HCT116 (cell line): ENCODE results near the gene CTSL.

Experiments used
- CEBPB ChIP-seq: IDR thresholded peaks from 2 replicates; pipeline ENCODE4 v1.6.1; 2012; ENCODE audit warnings: low read depth
- EGR1 ChIP-seq: IDR thresholded peaks from 2 replicates; pipeline ENCODE4 v1.6.1; 2012; ENCODE audit warnings: low read depth
- EZH2 ChIP-seq: fragments of 200-600 bp; sonication (generic); IDR thresholded peaks from 2 replicates; pipeline ENCODE4 v1.6.1; 2017; ENCODE audit warnings: antibody characterized with exemption, mixed run types
- EZH2phosphoT487 ChIP-seq: fragments of 200-600 bp; IDR thresholded peaks from 2 replicates; pipeline ENCODE4 v1.6.1; 2018; ENCODE audit warnings: antibody characterized with exemption, borderline replicate concordance
- FOSL1 ChIP-seq: IDR thresholded peaks from 2 replicates; pipeline ENCODE4 v1.6.1; 2012; ENCODE audit warnings: low read depth
- POLR2A ChIP-seq: IDR thresholded peaks from 2 replicates; pipeline ENCODE4 v1.7.0; 2011; ENCODE audit warnings: borderline replicate concordance; ENCODE audit not compliant: insufficient read depth, insufficient read length; ENCODE audit errors: extremely low read depth
- POLR2AphosphoS5 ChIP-seq: IDR thresholded peaks from 2 replicates; pipeline ENCODE4 v1.6.1; 2011; ENCODE audit warnings: mild to moderate bottlenecking, low read depth, low read length, moderate library complexity
- TCF7L2 ChIP-seq: IDR thresholded peaks from 2 replicates; pipeline ENCODE4 v1.7.0; 2011; ENCODE audit warnings: borderline replicate concordance, inconsistent platforms; ENCODE audit not compliant: insufficient read depth, insufficient read length; ENCODE audit errors: extremely low read depth
- YY1 ChIP-seq: IDR thresholded peaks from 2 replicates; pipeline ENCODE4 v1.6.1; 2011; ENCODE audit warnings: low read length, low read depth, moderate library complexity, mild to moderate bottlenecking; ENCODE audit not compliant: insufficient replicate concordance; ENCODE audit errors: extremely low read depth
- ZFX ChIP-seq: fragments of 450-650 bp; IDR thresholded peaks from 2 replicates; pipeline ENCODE4 v1.6.1; 2017
- TF ChIP-seq, protein P1 (sequence below), 3 experiments: fragments of 200-600 bp in 1 of 3; sonication (generic) in 1 of 3; IDR thresholded peaks in 2 of 3; conservative IDR thresholded peaks in 1 of 3; 2 replicates each; pipeline ENCODE4 v1.5.1; 2012 to 2017; ENCODE audit warnings: low read depth in 2 of 3, low read length in 2 of 3, antibody characterized with exemption in 1 of 3, borderline replicate concordance in 1 of 3, control low read depth in 1 of 3, mild to moderate bottlenecking in 1 of 3, mixed read lengths in 1 of 3, mixed run types in 1 of 3, moderate library complexity in 1 of 3; ENCODE audit not compliant: insufficient read depth in 1 of 3
- TF ChIP-seq, protein P2 (sequence below): IDR thresholded peaks from 2 replicates; pipeline ENCODE4 v1.6.1; 2011; ENCODE audit warnings: mild to moderate bottlenecking, low read length, moderate library complexity; ENCODE audit not compliant: insufficient replicate concordance; ENCODE audit errors: extremely low read depth
- TF ChIP-seq, protein P3 (sequence below): IDR thresholded peaks from 2 replicates; pipeline ENCODE4 v1.6.1; 2012; ENCODE audit warnings: low read depth
- TF ChIP-seq, protein P4 (sequence below): IDR thresholded peaks from 2 replicates; pipeline ENCODE4 v1.6.1; 2012

DNA sequence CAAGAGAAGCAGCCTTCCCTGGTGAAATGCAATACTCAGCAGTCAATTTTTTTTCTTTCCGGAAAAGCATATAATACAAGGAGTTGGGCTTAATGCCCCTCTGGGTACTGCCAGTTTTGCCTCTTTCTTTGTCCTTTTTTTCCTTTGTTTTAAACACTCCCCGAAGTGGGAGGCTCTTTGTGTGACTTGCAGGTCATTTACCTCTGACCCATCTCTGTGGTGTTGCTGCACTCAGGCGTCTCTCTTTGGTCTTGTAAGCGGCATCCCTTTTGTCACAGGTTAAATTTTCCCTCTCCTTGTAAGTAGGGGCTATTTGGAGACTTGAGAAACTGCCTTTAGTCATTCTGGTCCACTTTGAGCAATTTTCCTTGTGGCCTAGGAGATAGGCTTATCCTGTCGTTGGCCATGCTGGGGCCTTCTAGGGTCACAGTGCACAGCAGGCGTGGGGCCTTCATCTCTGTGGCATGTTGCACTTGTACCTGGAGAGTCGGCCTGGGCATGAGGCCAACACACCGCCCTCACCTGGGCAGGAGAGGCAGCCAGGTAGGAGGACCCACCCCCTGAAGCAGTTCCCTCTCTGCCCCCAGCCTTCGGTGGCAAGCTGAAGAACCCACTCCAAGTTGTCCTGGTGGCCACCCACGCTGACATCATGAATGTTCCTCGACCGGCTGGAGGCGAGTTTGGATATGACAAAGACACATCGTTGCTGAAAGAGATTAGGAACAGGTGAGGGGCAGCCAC is 27.7 kb upstream of the CTSL start:
- TF ChIP-seq POLR2AphosphoS5 = no peak
- no peak for TF ChIP-seq EGR1
- TF ChIP-seq EZH2 = no peak
- no peak for TF ChIP-seq POLR2A
- no peak for TF ChIP-seq FOSL1
- TF ChIP-seq, protein P1, sequence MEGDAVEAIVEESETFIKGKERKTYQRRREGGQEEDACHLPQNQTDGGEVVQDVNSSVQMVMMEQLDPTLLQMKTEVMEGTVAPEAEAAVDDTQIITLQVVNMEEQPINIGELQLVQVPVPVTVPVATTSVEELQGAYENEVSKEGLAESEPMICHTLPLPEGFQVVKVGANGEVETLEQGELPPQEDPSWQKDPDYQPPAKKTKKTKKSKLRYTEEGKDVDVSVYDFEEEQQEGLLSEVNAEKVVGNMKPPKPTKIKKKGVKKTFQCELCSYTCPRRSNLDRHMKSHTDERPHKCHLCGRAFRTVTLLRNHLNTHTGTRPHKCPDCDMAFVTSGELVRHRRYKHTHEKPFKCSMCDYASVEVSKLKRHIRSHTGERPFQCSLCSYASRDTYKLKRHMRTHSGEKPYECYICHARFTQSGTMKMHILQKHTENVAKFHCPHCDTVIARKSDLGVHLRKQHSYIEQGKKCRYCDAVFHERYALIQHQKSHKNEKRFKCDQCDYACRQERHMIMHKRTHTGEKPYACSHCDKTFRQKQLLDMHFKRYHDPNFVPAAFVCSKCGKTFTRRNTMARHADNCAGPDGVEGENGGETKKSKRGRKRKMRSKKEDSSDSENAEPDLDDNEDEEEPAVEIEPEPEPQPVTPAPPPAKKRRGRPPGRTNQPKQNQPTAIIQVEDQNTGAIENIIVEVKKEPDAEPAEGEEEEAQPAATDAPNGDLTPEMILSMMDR (IDR thresholded peaks at IDR 0.05 in 2 of 3, conservative IDR thresholded peaks at IDR 0.05 in 1 of 3; ENCODE audit: borderline replicate concordance in 1 of 3, insufficient read depth in 1 of 3, low read depth in 2 of 3, low read length in 2 of 3) = no peak
- TF ChIP-seq, protein P2, sequence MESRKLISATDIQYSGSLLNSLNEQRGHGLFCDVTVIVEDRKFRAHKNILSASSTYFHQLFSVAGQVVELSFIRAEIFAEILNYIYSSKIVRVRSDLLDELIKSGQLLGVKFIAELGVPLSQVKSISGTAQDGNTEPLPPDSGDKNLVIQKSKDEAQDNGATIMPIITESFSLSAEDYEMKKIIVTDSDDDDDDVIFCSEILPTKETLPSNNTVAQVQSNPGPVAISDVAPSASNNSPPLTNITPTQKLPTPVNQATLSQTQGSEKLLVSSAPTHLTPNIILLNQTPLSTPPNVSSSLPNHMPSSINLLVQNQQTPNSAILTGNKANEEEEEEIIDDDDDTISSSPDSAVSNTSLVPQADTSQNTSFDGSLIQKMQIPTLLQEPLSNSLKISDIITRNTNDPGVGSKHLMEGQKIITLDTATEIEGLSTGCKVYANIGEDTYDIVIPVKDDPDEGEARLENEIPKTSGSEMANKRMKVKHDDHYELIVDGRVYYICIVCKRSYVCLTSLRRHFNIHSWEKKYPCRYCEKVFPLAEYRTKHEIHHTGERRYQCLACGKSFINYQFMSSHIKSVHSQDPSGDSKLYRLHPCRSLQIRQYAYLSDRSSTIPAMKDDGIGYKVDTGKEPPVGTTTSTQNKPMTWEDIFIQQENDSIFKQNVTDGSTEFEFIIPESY = no peak
- no peak for TF ChIP-seq TCF7L2
- no peak for TF ChIP-seq CEBPB
- no peak for TF ChIP-seq EZH2phosphoT487
- TF ChIP-seq, protein P3, sequence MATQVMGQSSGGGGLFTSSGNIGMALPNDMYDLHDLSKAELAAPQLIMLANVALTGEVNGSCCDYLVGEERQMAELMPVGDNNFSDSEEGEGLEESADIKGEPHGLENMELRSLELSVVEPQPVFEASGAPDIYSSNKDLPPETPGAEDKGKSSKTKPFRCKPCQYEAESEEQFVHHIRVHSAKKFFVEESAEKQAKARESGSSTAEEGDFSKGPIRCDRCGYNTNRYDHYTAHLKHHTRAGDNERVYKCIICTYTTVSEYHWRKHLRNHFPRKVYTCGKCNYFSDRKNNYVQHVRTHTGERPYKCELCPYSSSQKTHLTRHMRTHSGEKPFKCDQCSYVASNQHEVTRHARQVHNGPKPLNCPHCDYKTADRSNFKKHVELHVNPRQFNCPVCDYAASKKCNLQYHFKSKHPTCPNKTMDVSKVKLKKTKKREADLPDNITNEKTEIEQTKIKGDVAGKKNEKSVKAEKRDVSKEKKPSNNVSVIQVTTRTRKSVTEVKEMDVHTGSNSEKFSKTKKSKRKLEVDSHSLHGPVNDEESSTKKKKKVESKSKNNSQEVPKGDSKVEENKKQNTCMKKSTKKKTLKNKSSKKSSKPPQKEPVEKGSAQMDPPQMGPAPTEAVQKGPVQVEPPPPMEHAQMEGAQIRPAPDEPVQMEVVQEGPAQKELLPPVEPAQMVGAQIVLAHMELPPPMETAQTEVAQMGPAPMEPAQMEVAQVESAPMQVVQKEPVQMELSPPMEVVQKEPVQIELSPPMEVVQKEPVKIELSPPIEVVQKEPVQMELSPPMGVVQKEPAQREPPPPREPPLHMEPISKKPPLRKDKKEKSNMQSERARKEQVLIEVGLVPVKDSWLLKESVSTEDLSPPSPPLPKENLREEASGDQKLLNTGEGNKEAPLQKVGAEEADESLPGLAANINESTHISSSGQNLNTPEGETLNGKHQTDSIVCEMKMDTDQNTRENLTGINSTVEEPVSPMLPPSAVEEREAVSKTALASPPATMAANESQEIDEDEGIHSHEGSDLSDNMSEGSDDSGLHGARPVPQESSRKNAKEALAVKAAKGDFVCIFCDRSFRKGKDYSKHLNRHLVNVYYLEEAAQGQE = no peak
- no peak for TF ChIP-seq ZFX
- TF ChIP-seq YY1 = no peak
- TF ChIP-seq, protein P4, sequence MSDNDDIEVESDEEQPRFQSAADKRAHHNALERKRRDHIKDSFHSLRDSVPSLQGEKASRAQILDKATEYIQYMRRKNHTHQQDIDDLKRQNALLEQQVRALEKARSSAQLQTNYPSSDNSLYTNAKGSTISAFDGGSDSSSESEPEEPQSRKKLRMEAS = no peak
